H1 (cell line): Measurements from ENCODE around the gene CTNNA3. TPM values are rescaled to one million over a fixed set of nuclear protein-coding genes. Genes with fewer than 3 reads are reported as not detected.

Experiments
- CTCF ChIA-PET: fragments of 300-600 bp; sonication (Branson Sonifier 250); formaldehyde crosslinking; loops from one replicate; lab custom pipeline; 2021; ENCODE audit not compliant: partially characterized antibody; lab: Charles Lee
- POLR2A ChIA-PET: fragments of 300-600 bp; sonication (Branson Sonifier 250); formaldehyde crosslinking; loops from one replicate; lab custom pipeline; 2021; ENCODE audit warnings: inconsistent platforms; ENCODE audit not compliant: partially characterized antibody; lab: Charles Lee
- DNase-seq, 2 experiments: peaks; one replicate each; pipeline versions ENCODE4 v3.0.0 to v3.0.0-alpha.2; 2010 to 2022; ENCODE audit warnings: low spot score in 2 of 2, low read depth in 1 of 2, mixed read lengths in 1 of 2
- FAIRE-seq: peaks from 2 replicates; lab custom pipeline; 2011; peaks lifted over from hg19 to GRCh38; lab: Jason Lieb, UNC
- H2AFZ ChIP-seq: 2 replicates; pipeline ENCODE4 v1.8.1; 2012; ENCODE audit warnings: low read length, inconsistent platforms
- H2AK5ac ChIP-seq: 2 replicates; pipeline ENCODE4 v1.6.1; 2013; ENCODE audit warnings: low read depth, low read length
- H2BK120ac ChIP-seq: replicated peaks from 2 replicates; pipeline ENCODE3; 2013; ENCODE audit warnings: low read depth, low read length, inconsistent platforms
- H2BK12ac ChIP-seq: 2 replicates; pipeline ENCODE4 v1.6.1; 2013; ENCODE audit warnings: low read depth, low read length
- H2BK15ac ChIP-seq: 2 replicates; pipeline ENCODE4 v1.6.1; 2013; ENCODE audit warnings: low read length
- H2BK20ac ChIP-seq: 2 replicates; pipeline ENCODE4 v1.6.1; 2013; ENCODE audit warnings: low read length
- H2BK5ac ChIP-seq: 2 replicates; pipeline ENCODE4 v1.6.1; 2013; ENCODE audit warnings: low read depth, low read length
- H3K14ac ChIP-seq: 2 replicates; pipeline ENCODE4 v1.6.1; 2013; ENCODE audit warnings: inconsistent platforms; ENCODE audit not compliant: insufficient read length
- H3K18ac ChIP-seq: 2 replicates; pipeline ENCODE4 v1.6.1; 2013; ENCODE audit warnings: low read length; ENCODE audit errors: extremely low read depth
- H3K23ac ChIP-seq: 2 replicates; pipeline ENCODE4 v1.6.1; 2013; ENCODE audit warnings: inconsistent platforms; ENCODE audit not compliant: insufficient read length
- H3K23me2 ChIP-seq: 2 replicates; pipeline ENCODE4 v1.6.1; 2013; ENCODE audit warnings: low read depth, low read length
- H3K27ac ChIP-seq: 2 replicates; pipeline ENCODE4 v1.6.1; 2011; ENCODE audit warnings: low read depth, low read length, inconsistent platforms
- H3K27me3 ChIP-seq, 4 experiments: replicated peaks in 1 of 4; 1 replicate in 1 of 4; 2 replicates in 3 of 4; pipeline versions ENCODE4 v1.6.1 to v1.8.1; 2011 to 2013; ENCODE audit warnings: low read length in 3 of 4, mild to moderate bottlenecking in 3 of 4, inconsistent platforms in 2 of 4, mixed read lengths in 2 of 4, moderate library complexity in 1 of 4; ENCODE audit not compliant: control insufficient read depth in 3 of 4, insufficient read depth in 3 of 4; ENCODE audit errors: extremely low read depth in 1 of 4
- H3K36me3 ChIP-seq, 4 experiments: 2 replicates each; pipeline versions ENCODE4 v1.6.1 to v1.8.1; 2011 to 2013; ENCODE audit warnings: mild to moderate bottlenecking in 4 of 4, low read length in 3 of 4, moderate library complexity in 2 of 4, control low read depth in 1 of 4, inconsistent platforms in 1 of 4; ENCODE audit not compliant: insufficient read depth in 4 of 4, control insufficient read depth in 2 of 4
- H3K4ac ChIP-seq: replicated peaks from 2 replicates; pipeline ENCODE3; 2013; ENCODE audit warnings: low read length, low read depth, mixed read lengths, inconsistent platforms; ENCODE audit not compliant: insufficient read length
- H3K4me1 ChIP-seq, 4 experiments: replicated peaks in 1 of 4; 1 replicate in 1 of 4; 2 replicates in 3 of 4; pipeline versions ENCODE4 v1.6.1 to v1.8.1; 2011 to 2013; ENCODE audit warnings: low read length in 3 of 4, inconsistent platforms in 2 of 4, mixed read lengths in 1 of 4; ENCODE audit not compliant: insufficient read depth in 4 of 4, control insufficient read depth in 3 of 4
- H3K4me2 ChIP-seq, 2 experiments: 2 replicates each; pipeline versions ENCODE4 v1.6.1 to v1.8.1; 2011 to 2013; ENCODE audit warnings: low read depth in 2 of 2, low read length in 2 of 2, control low read depth in 1 of 2, inconsistent platforms in 1 of 2, mild to moderate bottlenecking in 1 of 2; ENCODE audit not compliant: insufficient read depth in 1 of 2
- H3K4me3 ChIP-seq, 4 experiments: fragments of 200-600, 300-600 bp in 1 of 4; sonication (generic), shearing (Covaris generic), sonication (Bioruptor Twin) in 1 of 4; 2 replicates each; pipeline versions ENCODE4 v1.5.1 to v1.8.1; 2011 to 2016; ENCODE audit warnings: low read length in 4 of 4, low read depth in 3 of 4, control low read depth in 2 of 4, inconsistent platforms in 2 of 4, mild to moderate bottlenecking in 2 of 4, mixed read lengths in 1 of 4, moderate library complexity in 1 of 4; ENCODE audit not compliant: insufficient read depth in 2 of 4; ENCODE audit errors: extremely low read depth in 1 of 4
- H3K56ac ChIP-seq: replicated peaks from 2 replicates; pipeline ENCODE3; 2013; ENCODE audit warnings: low read depth, mild to moderate bottlenecking, mixed read lengths, low read length, inconsistent platforms; ENCODE audit not compliant: insufficient read length
- H3K79me1 ChIP-seq: 2 replicates; pipeline ENCODE4 v1.6.1; 2013; ENCODE audit warnings: low read depth, low read length, control low read depth
- H3K79me2 ChIP-seq, 2 experiments: 2 replicates each; pipeline versions ENCODE4 v1.6.1 to v1.8.1; 2012 to 2013; ENCODE audit warnings: low read length in 2 of 2, mild to moderate bottlenecking in 2 of 2, inconsistent platforms in 1 of 2; ENCODE audit not compliant: insufficient read depth in 2 of 2, control insufficient read depth in 1 of 2
- H3K9ac ChIP-seq, 4 experiments: replicated peaks in 1 of 4; 1 replicate in 1 of 4; 2 replicates in 3 of 4; pipeline versions ENCODE4 v1.6.1 to v1.8.1; 2011 to 2013; ENCODE audit warnings: low read depth in 3 of 4, low read length in 3 of 4, control low read depth in 2 of 4, mild to moderate bottlenecking in 2 of 4, moderate library complexity in 2 of 4, inconsistent platforms in 1 of 4; ENCODE audit errors: extremely low read depth in 1 of 4
- H3K9me3 ChIP-seq, 2 experiments: 2 replicates each; pipeline versions ENCODE4 v1.6.1 to v1.8.1; 2012 to 2013; ENCODE audit warnings: mild to moderate bottlenecking in 2 of 2, moderate library complexity in 2 of 2, control low read depth in 1 of 2, inconsistent platforms in 1 of 2, low read depth in 1 of 2, low read length in 1 of 2, mixed read lengths in 1 of 2; ENCODE audit not compliant: insufficient read depth in 2 of 2
- H4K20me1 ChIP-seq, 2 experiments: replicated peaks in 1 of 2; 2 replicates each; pipeline versions ENCODE3 to v1.8.1; 2011 to 2013; ENCODE audit warnings: inconsistent platforms in 2 of 2, low read length in 2 of 2, mild to moderate bottlenecking in 1 of 2; ENCODE audit not compliant: insufficient read depth in 2 of 2, control insufficient read depth in 1 of 2
- H4K5ac ChIP-seq: 2 replicates; pipeline ENCODE4 v1.6.1; 2013; ENCODE audit warnings: low read length, low read depth, mixed read lengths, inconsistent platforms; ENCODE audit not compliant: insufficient read length
- H4K8ac ChIP-seq: 2 replicates; pipeline ENCODE4 v1.8.0; 2013; ENCODE audit warnings: mild to moderate bottlenecking, moderate library complexity, low read length, inconsistent platforms; ENCODE audit not compliant: insufficient read depth; ENCODE audit errors: extremely low read depth
- H4K91ac ChIP-seq: replicated peaks from 2 replicates; pipeline ENCODE3; 2013; ENCODE audit warnings: low read length, mixed read lengths, inconsistent platforms; ENCODE audit not compliant: insufficient read length
- ASH2L ChIP-seq: fragments of 200-600, 300-600 bp; sonication (generic); IDR thresholded peaks from one replicate; pipeline ENCODE4 v1.7.1; 2017; ENCODE audit warnings: low read length
- BCL11A ChIP-seq, 2 experiments: IDR thresholded peaks; one replicate each; pipeline ENCODE4 v1.6.1; 2011; ENCODE audit warnings: low read depth in 2 of 2, low read length in 2 of 2, mild to moderate bottlenecking in 2 of 2
- CBX5 ChIP-seq: fragments of 300-800, 300-1000 bp; sonication (generic); IDR thresholded peaks from 2 replicates; pipeline ENCODE4 v1.7.1; 2016; ENCODE audit warnings: antibody characterized with exemption, low read length, low read depth
- MAX ChIP-seq: IDR thresholded peaks from 2 replicates; pipeline ENCODE4 v1.6.1; 2012; ENCODE audit warnings: inconsistent platforms
- PHF8 ChIP-seq: fragments of 200-600 bp; sonication (generic); conservative IDR thresholded peaks from 2 replicates; pipeline ENCODE4 v1.7.1; 2012; ENCODE audit warnings: low read depth, mild to moderate bottlenecking, inconsistent platforms, low read length, moderate library complexity
- POU5F1 ChIP-seq: IDR thresholded peaks from 2 replicates; pipeline ENCODE4 v1.6.1; 2011; ENCODE audit warnings: low read depth, mild to moderate bottlenecking, low read length, moderate library complexity
- RBBP5 ChIP-seq: IDR thresholded peaks from 2 replicates; pipeline ENCODE4 v1.7.1; 2012; ENCODE audit warnings: low read depth, mild to moderate bottlenecking, inconsistent platforms, low read length, moderate library complexity, borderline replicate concordance
- RNF2 ChIP-seq: fragments of 200-900, 300-1000 bp; sonication (generic); IDR thresholded peaks from 2 replicates; pipeline ENCODE4 v1.7.1; 2016; ENCODE audit warnings: borderline replicate concordance, low read depth, mild to moderate bottlenecking, antibody characterized with exemption, low read length; ENCODE audit not compliant: poor library complexity, severe bottlenecking; ENCODE audit errors: missing control alignments
- SAP30 ChIP-seq: fragments of 300-600 bp; sonication (generic); IDR thresholded peaks from 2 replicates; pipeline ENCODE4 v1.7.1; 2012; ENCODE audit warnings: low read length, moderate library complexity, mild to moderate bottlenecking, inconsistent platforms; ENCODE audit not compliant: insufficient read depth, insufficient replicate concordance
- SIN3A ChIP-seq, 2 experiments: IDR thresholded peaks in 1 of 2; conservative IDR thresholded peaks in 1 of 2; 2 replicates each; pipeline ENCODE4 v1.6.1; 2011 to 2012; ENCODE audit warnings: low read length in 2 of 2, improper control_type of control experiment in 1 of 2, low read depth in 1 of 2, mild to moderate bottlenecking in 1 of 2
- SP1 ChIP-seq: IDR thresholded peaks from 2 replicates; pipeline ENCODE4 v1.6.1; 2011; ENCODE audit warnings: low read depth, low read length
- SRF ChIP-seq: IDR thresholded peaks from 2 replicates; pipeline ENCODE4 v1.6.1; 2011; ENCODE audit warnings: mild to moderate bottlenecking, low read depth, low read length, moderate library complexity
- SUZ12 ChIP-seq: fragments of 200-600 bp; sonication (generic); IDR thresholded peaks from 2 replicates; pipeline ENCODE4 v1.6.1; 2012; ENCODE audit warnings: mild to moderate bottlenecking, inconsistent platforms, low read length, moderate library complexity, mixed read lengths
- ZNF274 ChIP-seq: IDR thresholded peaks from 2 replicates; pipeline ENCODE4 v1.7.0; 2012; ENCODE audit warnings: low read length, borderline replicate concordance; ENCODE audit errors: extremely low read depth
- polyA plus RNA-seq, 7 experiments: library from polyadenylated mRNA; depleted of rRNA in 3 of 7; stranded (reverse) in 5 of 7; unstranded in 2 of 7; fragments of >200 nt in 5 of 7; fragments of 200-250 nt in 2 of 7; gene quantifications; 1 replicate in 5 of 7; 2 replicates in 1 of 7; 4 replicates in 1 of 7; pipeline versions ENCODE4 v1.2.1 to v1.2.3, GENCODE V29; 2011 to 2013; ENCODE audit warnings: missing spikeins in 2 of 7, mixed read lengths in 2 of 7
- total RNA-seq: library from RNA; stranded (reverse); fragmentation: NEBNext Ultra II Directional; extraction: Animal tissue kit (Norgen Biotek cat#: 25700); gene quantifications from 2 replicates; pipeline ENCODE4 v1.2.1, GENCODE V29; 2021

The CTNNA3 gene
- total and polyA plus RNA-seq, 2 of the 8 experiments (the other 6 are each of a cell fraction or from before 2014, with no cell fraction given) = 1.3 to 1.5 TPM

- Histone ChIP-seq H2BK15ac (no peak overlapping the region), H3K9me3 (no peaks in the 10 kb centered on the region), H3K27ac (no peak overlapping the region), H3K4ac (no peak overlapping the region), H4K8ac (no peak overlapping the region), H2BK12ac (no peak overlapping the region), H3K27me3 (no peaks in the 10 kb centered on the region), H3K9ac (no peak overlapping the region), H3K18ac (no peak overlapping the region), H3K79me2 (no peaks in the 10 kb centered on the region), H3K4me3 (no peak overlapping the region), H3K4me2 (no peak overlapping the region), H3K36me3 (no peaks in the 10 kb centered on the region), H3K4me1 (no peaks in the 10 kb centered on the region), H3K14ac (no peak overlapping the region)
- no peak for FAIRE-seq
- POLR2A ChIA-PET = no interaction called here
- TF ChIP-seq ZNF274 = no peak
- no peak for TF ChIP-seq SP1
- TF ChIP-seq CBX5 = no peak
- no peak for TF ChIP-seq BCL11A (IDR thresholded peaks at IDR 0.05; ENCODE audit: low read depth in 2 of 2, low read length in 2 of 2)
- no peak for TF ChIP-seq SAP30
- no peak for TF ChIP-seq RBBP5
- TF ChIP-seq PHF8 = no peak
- no peak for TF ChIP-seq ASH2L
- TF ChIP-seq SRF = no peak
- no peak for TF ChIP-seq SIN3A (conservative IDR thresholded peaks at IDR 0.05 in 1 of 2, IDR thresholded peaks at IDR 0.05 in 1 of 2; ENCODE audit: low read depth in 1 of 2, low read length in 2 of 2)
- no peak for TF ChIP-seq RNF2
- TF ChIP-seq SUZ12 = no peak
- TF ChIP-seq POU5F1 = no peak
- no peak for TF ChIP-seq MAX
- TF ChIP-seq, all 59 proteins: peak for 0
- Histone ChIP-seq H2AFZ (no peak overlapping the region), H2BK120ac (no peak overlapping the region), H3K79me1 (no peaks in the 10 kb centered on the region), H2AK5ac (no peak overlapping the region), H4K20me1 (no peaks in the 10 kb centered on the region), H4K5ac (no peak overlapping the region), H2BK20ac (no peak overlapping the region), H3K23ac (no peak overlapping the region), H3K56ac (no peak overlapping the region), H4K91ac (no peak overlapping the region), H3K23me2 (no peaks in the 10 kb centered on the region), H2BK5ac (no peak overlapping the region)
- CTCF ChIA-PET = interaction anchor here (0.6 to 1.8 kb wide), 3 partner anchors 10 to 133 kb away, joined by 3 to 7 read pairs (median 4); no protein-coding TSS in a partner anchor
- no peak for DNase-seq
These were observed 913.9 kb downstream of the CTNNA3 start for GRCh38 chr10:66782144-66782543.
